Measurements from ENCODE around the gene DGKQ. TPM values are rescaled to one million over a fixed set of nuclear protein-coding genes. Genes with fewer than 3 reads are reported as not detected.

Gene DGKQ
- total RNA-seq, 1 experiment from 2014 or later, result 12.2 TPM

- no peak for ATAC-seq
- no peaks in the 10 kb centered on the region for H3K36me3 ChIP-seq (ENCODE audit: control insufficient read depth, insufficient read depth, low read length)
- BruUV-seq (replicated peaks), result no TSS peak
- H3K4me3 ChIP-seq (ENCODE audit: low read depth in 2 of 2, low read length in 2 of 2), result no peak overlapping the region
- peaks cover 6% of the 10 kb centered on the region; the same call in 1 of the 2 replicates for H3K4me1 ChIP-seq (ENCODE audit: control insufficient read depth, insufficient read depth, low read length)
- no peaks in the 10 kb centered on the region for H3K9me3 ChIP-seq (ENCODE audit: control insufficient read depth, insufficient read depth, low read depth, low read length)
- DNase-seq (ENCODE audit: low read depth, low spot score), result no peak
- ChIA-PET POLR2A (no interaction called here), CTCF (no interaction called here)
- H3K27ac ChIP-seq (ENCODE audit: low read length), result no peak overlapping the region
- TF ChIP-seq POLR2AphosphoS5 (IDR thresholded peaks at IDR 0.05; ENCODE audit: low read depth, low read length) (no peak), SIN3A (IDR thresholded peaks at IDR 0.05; ENCODE audit: borderline replicate concordance, insufficient read depth, low read depth, low read length) (no peak), CTCF (IDR thresholded peaks at IDR 0.05) (no peak), TCF7L2 (IDR thresholded peaks at IDR 0.05; ENCODE audit: low read depth, low read length) (no peak), REST (IDR thresholded peaks at IDR 0.05; ENCODE audit: insufficient read depth in 1 of 2, low read depth in 2 of 2, low read length in 1 of 2) (no peak)
- intact Hi-C loops (cut with micrococcal nuclease; ENCODE audit: unreplicated experiment), result no loop called here
- in situ Hi-C loops (cut with HindIII; ENCODE audit: low pct_unique_long_range_greater_than_20kb, low sequenced_read_pairs), result no loop called here
- no peaks in the 10 kb centered on the region for H3K27me3 ChIP-seq (ENCODE audit: control insufficient read depth, insufficient read depth, low read length)
Measured at GRCh38 chr4:967113-968104, 6.0 kb downstream of the DGKQ start.

- TF ChIP-seq REST (IDR thresholded peaks at IDR 0.05; ENCODE audit: insufficient read depth in 1 of 2, low read depth in 2 of 2, low read length in 1 of 2) (0 out of 4 replicates have a peak, but pooled peaks of 1 of the 2 experiments have one; percentile 6), CTCF (IDR thresholded peaks at IDR 0.05) (no peak)
- ChIA-PET POLR2A (no interaction called here), CTCF (no interaction called here)
- in situ Hi-C loops (cut with HindIII; ENCODE audit: low pct_unique_long_range_greater_than_20kb, low sequenced_read_pairs) (no loop called here), intact Hi-C loops (cut with micrococcal nuclease; ENCODE audit: unreplicated experiment) (no loop called here)
- BruUV-seq (replicated peaks), result no TSS peak
- Histone ChIP-seq H3K27me3 (ENCODE audit: control insufficient read depth, insufficient read depth, low read length) (no peaks in the 10 kb centered on the region), H3K4me3 (ENCODE audit: low read depth in 2 of 2, low read length in 2 of 2) (no peak overlapping the region), H3K4me1 (ENCODE audit: control insufficient read depth, insufficient read depth, low read length) (peaks cover under 1% of the 10 kb centered on the region; the same call in 1 of the 2 replicates), H3K27ac (ENCODE audit: low read length) (no peak overlapping the region), H3K9me3 (ENCODE audit: control insufficient read depth, insufficient read depth, low read depth, low read length) (no peaks in the 10 kb centered on the region), H3K36me3 (ENCODE audit: control insufficient read depth, insufficient read depth, low read length) (no peaks in the 10 kb centered on the region)
- ATAC-seq (no peak), DNase-seq (ENCODE audit: low read depth, low spot score) (no peak)
Measured at GRCh38 chr4:966266-967112, 6.9 kb downstream of the DGKQ start.
